Astrocyte (in vitro differentiated cells and primary cell): Measurements from ENCODE around the gene ITPR2. TPM values are rescaled to one million over a fixed set of nuclear protein-coding genes. Genes with fewer than 3 reads are reported as not detected.
"Not testable (repeated sequence)": the region's sequence is repeated elsewhere in the genome, so short reads cannot be mapped to it uniquely, and the experiment has no call there.

Experiments
- DNase-seq: peaks from one replicate; pipeline ENCODE4 v3.0.0-alpha.2; 2010; ENCODE audit warnings: low read depth
- FAIRE-seq: peaks from 2 replicates; lab custom pipeline; 2011; peaks lifted over from hg19 to GRCh38; lab: Jason Lieb, UNC
- H2AFZ ChIP-seq: 2 replicates; pipeline ENCODE4 v1.6.0; 2012; ENCODE audit warnings: low read depth, low read length, inconsistent platforms
- H3K27ac ChIP-seq: 2 replicates; pipeline ENCODE4 v1.5.1; 2011; ENCODE audit warnings: low read depth, low read length, inconsistent platforms
- H3K27me3 ChIP-seq: 2 replicates; pipeline ENCODE4 v1.6.0; 2011; ENCODE audit warnings: low read length, inconsistent platforms; ENCODE audit not compliant: insufficient read depth
- H3K36me3 ChIP-seq: 2 replicates; pipeline ENCODE4 v1.5.1; 2011; ENCODE audit warnings: low read length, inconsistent platforms; ENCODE audit not compliant: insufficient read depth
- H3K4me1 ChIP-seq: 2 replicates; pipeline ENCODE4 v1.5.1; 2011; ENCODE audit warnings: low read length, inconsistent platforms; ENCODE audit not compliant: insufficient read depth
- H3K4me2 ChIP-seq: 2 replicates; pipeline ENCODE4 v1.6.0; 2012; ENCODE audit warnings: low read length, inconsistent platforms
- H3K4me3 ChIP-seq: 2 replicates; pipeline ENCODE4 v1.5.1; 2011; ENCODE audit warnings: low read depth, mild to moderate bottlenecking, low read length, inconsistent platforms; ENCODE audit not compliant: insufficient read depth
- H3K79me2 ChIP-seq: 2 replicates; pipeline ENCODE4 v1.6.0; 2012; ENCODE audit warnings: mild to moderate bottlenecking, low read length, inconsistent platforms; ENCODE audit not compliant: insufficient read depth
- H3K9ac ChIP-seq: 2 replicates; pipeline ENCODE4 v1.6.0; 2012; ENCODE audit warnings: mild to moderate bottlenecking, low read length, inconsistent platforms
- H3K9me3 ChIP-seq: 2 replicates; pipeline ENCODE4 v1.5.1; 2012; ENCODE audit warnings: low read depth, mild to moderate bottlenecking, low read length, inconsistent platforms; ENCODE audit not compliant: insufficient read depth
- H4K20me1 ChIP-seq: 2 replicates; pipeline ENCODE4 v1.6.0; 2012; ENCODE audit warnings: low read length, inconsistent platforms; ENCODE audit not compliant: insufficient read depth
- H3K27ac Mint-ChIP-seq: one replicate; pipeline ENCODE4 v1.8.0; 2021; ENCODE audit warnings: mild to moderate bottlenecking, mixed read lengths; ENCODE audit not compliant: unreplicated experiment
- H3K27me3 Mint-ChIP-seq: one replicate; pipeline ENCODE4 v1.8.0; 2021; ENCODE audit warnings: low read depth, mixed read lengths; ENCODE audit not compliant: unreplicated experiment
- H3K36me3 Mint-ChIP-seq: one replicate; pipeline ENCODE4 v1.8.0; 2021; ENCODE audit warnings: low read depth, mixed read lengths; ENCODE audit not compliant: unreplicated experiment
- H3K4me1 Mint-ChIP-seq: one replicate; pipeline ENCODE4 v1.8.0; 2021; ENCODE audit warnings: low read depth, mixed read lengths; ENCODE audit not compliant: unreplicated experiment
- H3K4me3 Mint-ChIP-seq: one replicate; pipeline ENCODE4 v1.8.0; 2021; ENCODE audit warnings: mild to moderate bottlenecking, moderate library complexity, mixed read lengths; ENCODE audit not compliant: unreplicated experiment
- H3K9me3 Mint-ChIP-seq: one replicate; pipeline ENCODE4 v1.8.0; 2021; ENCODE audit warnings: mild to moderate bottlenecking, mixed read lengths; ENCODE audit not compliant: unreplicated experiment
- CTCF ChIP-seq: IDR thresholded peaks from 2 replicates; pipeline ENCODE4 v1.5.1; 2011; ENCODE audit warnings: low read depth, mild to moderate bottlenecking, inconsistent platforms, low read length, moderate library complexity; ENCODE audit not compliant: insufficient read depth
- EZH2 ChIP-seq: IDR thresholded peaks from 2 replicates; pipeline ENCODE4 v1.6.1; 2012; ENCODE audit warnings: mild to moderate bottlenecking, low read length, inconsistent platforms; ENCODE audit not compliant: insufficient read depth
- total RNA-seq: library from RNA; stranded (reverse); gene quantifications from 2 replicates; pipeline ENCODE4 v1.2.1, GENCODE V29; 2021

The ITPR2 gene
- total RNA-seq, 1 donor from 2014 or later = 24.4 TPM

- no peak for FAIRE-seq
Observed at GRCh38 chr12:26730481-26731350, 102.3 kb downstream of the ITPR2 start.

GRCh38 chr12:26729137-26729671, 103.8 kb downstream of the ITPR2 start:
- not testable (repeated sequence) for FAIRE-seq, H3K27me3 ChIP-seq, H3K9me3 Mint-ChIP-seq, H3K36me3 Mint-ChIP-seq, H3K36me3 ChIP-seq, H3K4me1 ChIP-seq, H3K27me3 Mint-ChIP-seq, H3K27ac Mint-ChIP-seq, H3K4me3 Mint-ChIP-seq, H4K20me1 ChIP-seq, H3K79me2 ChIP-seq, H3K9me3 ChIP-seq, H3K4me2 ChIP-seq, H3K4me3 ChIP-seq, H3K9ac ChIP-seq, H2AFZ ChIP-seq, H3K27ac ChIP-seq
- DNase-seq = peak; percentile 25
- peaks cover 12% of the 10 kb centered on the region for H3K4me1 Mint-ChIP-seq

More at GRCh38 chr12:26730481-26731350, 102.3 kb downstream of the ITPR2 start:
- Histone ChIP-seq H4K20me1 (no peaks in the 10 kb centered on the region), H3K79me2 (no peaks in the 10 kb centered on the region), H2AFZ (no peak overlapping the region), H3K4me1 (no peaks in the 10 kb centered on the region), H3K27ac (no peak overlapping the region), H3K9ac (no peak overlapping the region), H3K27me3 (no peaks in the 10 kb centered on the region), H3K4me3 (no peak overlapping the region), H3K4me2 (no peak overlapping the region), H3K36me3 (no peaks in the 10 kb centered on the region), H3K9me3 (no peaks in the 10 kb centered on the region)
- TF ChIP-seq EZH2 = no peak
- no peak for TF ChIP-seq CTCF
- H3K36me3 Mint-ChIP-seq = peaks cover 2% of the 10 kb centered on the region
- no peak for DNase-seq
- peaks cover 8% of the 10 kb centered on the region for H3K4me1 Mint-ChIP-seq
- no peak overlapping the region for H3K27ac Mint-ChIP-seq
- no peak overlapping the region for H3K4me3 Mint-ChIP-seq
- no peaks in the 10 kb centered on the region for H3K9me3 Mint-ChIP-seq
- H3K27me3 Mint-ChIP-seq = no peaks in the 10 kb centered on the region

GRCh38 chr12:26728205-26729050, 104.6 kb downstream of the ITPR2 start:
- FAIRE-seq = no peak
- Histone ChIP-seq H3K4me3 (no peak overlapping the region), H3K4me1 (peaks cover 5% of the 10 kb centered on the region), H3K27me3 (no peaks in the 10 kb centered on the region), H3K79me2 (no peaks in the 10 kb centered on the region), H3K36me3 (no peaks in the 10 kb centered on the region), H4K20me1 (no peaks in the 10 kb centered on the region), H3K4me2 (no peak overlapping the region), H3K9ac (no peak overlapping the region), H3K9me3 (no peaks in the 10 kb centered on the region), H3K27ac (no peak overlapping the region), H2AFZ (no peak overlapping the region)
- H3K9me3 Mint-ChIP-seq = no peaks in the 10 kb centered on the region
- no peak overlapping the region for H3K4me3 Mint-ChIP-seq
- no peak overlapping the region for H3K27ac Mint-ChIP-seq
- peaks cover 2% of the 10 kb centered on the region for H3K36me3 Mint-ChIP-seq
- H3K4me1 Mint-ChIP-seq = peaks cover 20% of the 10 kb centered on the region
- no peaks in the 10 kb centered on the region for H3K27me3 Mint-ChIP-seq
- TF ChIP-seq EZH2 (no peak), CTCF (no peak)
- DNase-seq = no peak
